Mammary epithelial cell (primary cell): ENCODE measurements around the gene GRPEL1.

ENCODE experiments used
- EZH2 ChIP-seq: IDR thresholded peaks from 2 replicates; pipeline ENCODE4 v1.6.1; 2012; ENCODE audit warnings: low read length, inconsistent platforms, borderline replicate concordance
- TF ChIP-seq, protein P1 (sequence below), 2 donors: IDR thresholded peaks in 1 of 2; conservative IDR thresholded peaks in 1 of 2; 2 replicates each; pipeline ENCODE4 v1.5.1; 2011 to 2012; ENCODE audit warnings: inconsistent platforms in 2 of 2, low read length in 2 of 2, mild to moderate bottlenecking in 2 of 2, control low read depth in 1 of 2, low read depth in 1 of 2; ENCODE audit not compliant: insufficient read depth in 1 of 2; ENCODE audit errors: extremely low read depth in 1 of 2

DNA sequence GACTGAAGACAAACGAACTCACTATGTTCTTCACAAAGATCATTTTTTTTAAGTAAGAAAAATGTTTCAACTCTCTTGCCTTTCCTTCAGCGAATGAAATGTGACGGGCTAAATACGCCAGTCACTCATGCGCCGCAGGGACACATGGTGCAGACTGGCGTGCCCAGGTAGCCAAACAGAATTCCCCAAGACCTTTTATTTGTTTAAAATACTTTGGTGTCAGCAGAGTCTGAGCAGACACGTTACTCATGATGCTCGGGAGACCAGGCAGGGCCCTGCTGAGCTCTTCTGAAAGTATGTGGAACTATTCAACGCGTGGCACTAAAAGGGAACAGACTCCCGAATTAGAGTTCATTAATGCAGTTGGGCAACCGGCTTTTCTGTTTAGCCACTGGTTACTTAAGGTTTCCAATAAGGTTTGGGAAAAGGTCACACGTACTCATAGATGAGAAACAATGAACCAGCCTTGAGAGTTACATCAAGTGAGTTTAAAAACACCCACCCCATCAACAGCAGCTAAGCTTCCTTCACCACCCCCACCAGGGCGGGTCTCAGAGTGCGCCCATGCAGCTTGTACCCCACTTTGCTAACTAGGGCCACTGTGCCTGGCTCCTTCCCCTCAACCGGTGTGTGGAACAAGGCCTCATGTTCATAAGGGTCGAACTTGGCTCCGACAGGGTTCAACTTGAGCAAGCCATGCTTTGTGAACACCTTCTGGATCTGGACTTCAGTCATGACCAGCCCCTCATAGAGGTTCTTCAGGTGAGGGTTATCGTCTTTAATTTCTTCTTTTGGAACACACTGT lies 7.3 kb downstream of the GRPEL1 start:
- TF ChIP-seq, protein P1, sequence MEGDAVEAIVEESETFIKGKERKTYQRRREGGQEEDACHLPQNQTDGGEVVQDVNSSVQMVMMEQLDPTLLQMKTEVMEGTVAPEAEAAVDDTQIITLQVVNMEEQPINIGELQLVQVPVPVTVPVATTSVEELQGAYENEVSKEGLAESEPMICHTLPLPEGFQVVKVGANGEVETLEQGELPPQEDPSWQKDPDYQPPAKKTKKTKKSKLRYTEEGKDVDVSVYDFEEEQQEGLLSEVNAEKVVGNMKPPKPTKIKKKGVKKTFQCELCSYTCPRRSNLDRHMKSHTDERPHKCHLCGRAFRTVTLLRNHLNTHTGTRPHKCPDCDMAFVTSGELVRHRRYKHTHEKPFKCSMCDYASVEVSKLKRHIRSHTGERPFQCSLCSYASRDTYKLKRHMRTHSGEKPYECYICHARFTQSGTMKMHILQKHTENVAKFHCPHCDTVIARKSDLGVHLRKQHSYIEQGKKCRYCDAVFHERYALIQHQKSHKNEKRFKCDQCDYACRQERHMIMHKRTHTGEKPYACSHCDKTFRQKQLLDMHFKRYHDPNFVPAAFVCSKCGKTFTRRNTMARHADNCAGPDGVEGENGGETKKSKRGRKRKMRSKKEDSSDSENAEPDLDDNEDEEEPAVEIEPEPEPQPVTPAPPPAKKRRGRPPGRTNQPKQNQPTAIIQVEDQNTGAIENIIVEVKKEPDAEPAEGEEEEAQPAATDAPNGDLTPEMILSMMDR (conservative IDR thresholded peaks at IDR 0.05 in 1 of 2, IDR thresholded peaks at IDR 0.05 in 1 of 2; ENCODE audit: extremely low read depth in 1 of 2, insufficient read depth in 1 of 2, low read depth in 1 of 2, low read length in 2 of 2): no peak
- no peak for TF ChIP-seq EZH2
